ENCODE measurements around the gene IMPA2.

The IMPA2 gene

GRCh38 chr18:12009581-12010140 is 28.4 kb downstream of the IMPA2 start:
- DNase-seq = no peak

GRCh38 chr18:12010187-12010802 is 29.0 kb downstream of the IMPA2 start:
- no peak for DNase-seq

GRCh38 chr18:12011199-12011956 is 30.1 kb downstream of the IMPA2 start:
- no peak for DNase-seq

- no peak for DNase-seq
These were observed 30.7 kb downstream of the IMPA2 start for GRCh38 chr18:12011957-12012549.

GRCh38 chr18:12012697-12013096 is 31.4 kb downstream of the IMPA2 start:
- no peak for DNase-seq

- DNase-seq = no peak
These were observed 32.0 kb downstream of the IMPA2 start for GRCh38 chr18:12013186-12013916.

- no peak for DNase-seq
These were observed 32.8 kb downstream of the IMPA2 start for GRCh38 chr18:12014086-12014485.

GRCh38 chr18:12014521-12015415 is 33.5 kb downstream of the IMPA2 start:
- no peak for DNase-seq

- DNase-seq = no peak
These were observed 34.2 kb downstream of the IMPA2 start for GRCh38 chr18:12015416-12016062.

GRCh38 chr18:12017081-12017480 is 35.8 kb downstream of the IMPA2 start:
- no peak for DNase-seq

- no peak for DNase-seq
These were observed 37.6 kb downstream of the IMPA2 start for GRCh38 chr18:12018861-12019260.

GRCh38 chr18:12021077-12021476 is 39.8 kb downstream of the IMPA2 start:
- no peak for DNase-seq

- DNase-seq = no peak
These were observed 40.3 kb downstream of the IMPA2 start for GRCh38 chr18:12021596-12021995.

GRCh38 chr18:12023375-12023774 is 42.1 kb downstream of the IMPA2 start:
- DNase-seq = no peak

- DNase-seq = no peak
These were observed 45.3 kb downstream of the IMPA2 start for GRCh38 chr18:12026562-12026961.

- no peak for DNase-seq
These were observed 45.7 kb downstream of the IMPA2 start for GRCh38 chr18:12027046-12027445.

- DNase-seq = no peak
These were observed 46.2 kb downstream of the IMPA2 start for GRCh38 chr18:12027480-12027879.

- no peak for DNase-seq
These were observed 46.8 kb downstream of the IMPA2 start for GRCh38 chr18:12028040-12028628.

GRCh38 chr18:12028674-12029073 is 47.4 kb downstream of the IMPA2 start:
- no peak for DNase-seq

- no peak for DNase-seq
These were observed 48.7 kb downstream of the IMPA2 start for GRCh38 chr18:12029786-12030584.

All from NCI-H1930 (cell line).